GM04504 (cell line): ENCODE measurements around the gene ARHGAP10.

ENCODE experiments used
- DNase-seq: peaks from one replicate; pipeline ENCODE4 v3.0.0-alpha.2; 2012; ENCODE audit warnings: low read depth

ARHGAP10 gene

GRCh38 chr4:148092316-148093014 lies 360.6 kb downstream of the ARHGAP10 start:
- no peak for DNase-seq

- no peak for DNase-seq
Measured at GRCh38 chr4:148093065-148093464, 361.2 kb downstream of the ARHGAP10 start.

DNA sequence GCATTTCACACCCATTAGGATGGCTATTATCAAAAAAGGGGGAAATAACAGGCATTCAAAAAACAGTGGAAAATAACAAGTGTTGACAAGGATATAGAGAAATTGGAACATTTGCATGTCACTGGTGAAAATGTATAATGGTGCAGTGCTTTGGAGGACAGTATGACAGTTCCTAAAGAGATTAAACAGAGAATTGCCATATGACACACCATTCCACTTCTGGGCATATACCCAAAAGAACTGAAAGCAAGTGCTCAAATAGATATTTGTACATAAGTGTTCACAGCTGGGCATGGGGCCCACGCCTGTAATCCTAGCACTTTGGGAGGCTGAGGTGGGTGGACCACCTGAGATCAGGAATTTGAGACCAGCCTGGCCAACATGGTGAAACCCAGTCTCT lies 362.3 kb downstream of the ARHGAP10 start:
- no peak for DNase-seq

GRCh38 chr4:148095346-148095923 lies 363.5 kb downstream of the ARHGAP10 start:
- no peak for DNase-seq

DNA sequence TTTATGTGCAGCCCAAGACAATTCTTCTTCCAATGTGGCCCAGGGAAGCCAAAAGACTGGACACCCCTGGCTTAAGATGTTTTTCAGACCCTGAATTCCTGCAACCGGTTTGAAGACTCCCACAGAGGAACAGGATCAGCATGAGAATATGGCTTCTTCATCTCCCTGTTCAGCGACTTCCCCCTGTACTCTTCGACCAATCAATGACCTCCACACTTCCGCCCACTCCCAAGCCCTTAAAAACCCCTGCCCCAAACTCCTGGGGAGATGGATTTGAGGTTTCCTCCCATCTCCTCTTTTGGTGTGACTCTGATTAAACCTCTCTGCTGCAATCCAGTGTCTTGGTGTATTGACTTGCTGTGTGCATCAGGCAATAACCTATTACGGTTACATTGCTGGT lies 365.9 kb downstream of the ARHGAP10 start:
- no peak for DNase-seq

DNA sequence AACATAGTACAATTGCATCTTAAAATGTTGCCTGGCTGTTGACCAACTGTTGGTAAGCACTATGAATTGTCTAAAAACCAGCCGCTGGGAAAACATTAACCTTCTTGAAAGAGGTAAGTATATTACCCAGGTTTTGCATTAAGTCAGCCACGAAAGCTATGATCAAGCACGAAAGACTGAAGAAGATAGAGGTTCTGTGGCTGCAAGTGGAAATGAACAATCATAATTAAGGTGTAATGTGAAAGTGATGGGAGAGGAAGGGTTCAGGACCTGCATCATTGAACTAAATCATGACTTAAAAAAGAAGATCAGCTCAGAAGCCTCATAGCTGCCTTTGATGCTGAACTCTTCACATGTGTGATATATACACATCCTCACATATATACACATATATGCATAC lies 369.3 kb downstream of the ARHGAP10 start:
- no peak for DNase-seq

- no peak for DNase-seq
Measured at GRCh38 chr4:148101790-148102189, 369.9 kb downstream of the ARHGAP10 start.

DNA sequence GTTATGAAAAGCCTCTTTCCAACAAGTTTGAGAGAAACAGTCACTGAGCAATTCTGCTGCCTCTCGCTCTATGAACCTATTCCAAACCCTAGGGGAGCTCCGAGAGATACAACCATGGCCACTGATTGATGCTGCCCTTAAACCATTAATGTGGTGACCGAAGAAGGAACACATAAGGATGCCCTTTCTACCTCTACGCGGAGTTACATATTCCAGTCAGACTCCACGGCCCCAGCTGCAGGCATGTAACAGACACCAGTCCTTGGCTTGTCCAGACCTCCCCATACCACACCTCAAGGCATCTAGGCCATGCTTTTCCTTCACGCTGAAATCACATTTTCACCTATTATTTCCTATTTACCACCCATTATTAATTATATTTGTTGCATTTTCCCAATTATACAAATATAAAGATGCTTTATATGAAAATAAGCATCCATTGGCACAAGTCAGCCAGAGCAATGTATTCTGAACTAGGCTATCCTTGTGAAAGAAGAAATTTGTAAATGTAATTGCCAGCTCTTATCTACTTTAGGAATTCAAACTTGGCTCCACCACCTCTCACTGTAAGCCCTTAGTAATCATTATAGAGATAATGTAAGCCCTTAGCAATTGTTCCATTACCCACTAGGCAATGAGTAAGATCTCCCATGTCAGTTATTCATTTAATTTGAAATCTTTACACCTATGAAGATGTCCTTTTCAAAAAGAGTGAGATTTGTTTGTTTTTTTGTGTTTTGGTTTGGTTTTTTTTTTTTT lies 371.9 kb downstream of the ARHGAP10 start:
- DNase-seq: no peak

DNA sequence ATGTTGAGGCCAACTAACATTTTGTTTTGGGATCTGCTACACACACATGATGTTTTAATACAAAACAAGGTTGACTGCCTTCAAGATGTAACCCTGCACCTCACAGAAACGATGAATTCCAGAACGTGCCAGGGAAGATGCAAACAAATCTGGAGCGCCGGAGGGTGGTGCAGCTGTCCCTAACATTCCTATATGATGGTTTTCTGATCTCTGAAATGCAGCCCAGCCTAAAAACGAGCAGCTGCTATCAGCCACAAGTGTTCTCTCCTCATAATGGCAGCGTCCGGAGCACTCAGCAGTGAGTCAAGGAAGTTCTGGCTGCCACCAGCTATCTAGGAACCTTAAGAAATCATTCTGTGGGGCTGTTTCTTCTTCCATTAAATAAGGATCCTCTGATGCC lies 376.9 kb downstream of the ARHGAP10 start:
- no peak for DNase-seq

GRCh38 chr4:148109216-148109615 lies 377.3 kb downstream of the ARHGAP10 start:
- DNase-seq: no peak

DNA sequence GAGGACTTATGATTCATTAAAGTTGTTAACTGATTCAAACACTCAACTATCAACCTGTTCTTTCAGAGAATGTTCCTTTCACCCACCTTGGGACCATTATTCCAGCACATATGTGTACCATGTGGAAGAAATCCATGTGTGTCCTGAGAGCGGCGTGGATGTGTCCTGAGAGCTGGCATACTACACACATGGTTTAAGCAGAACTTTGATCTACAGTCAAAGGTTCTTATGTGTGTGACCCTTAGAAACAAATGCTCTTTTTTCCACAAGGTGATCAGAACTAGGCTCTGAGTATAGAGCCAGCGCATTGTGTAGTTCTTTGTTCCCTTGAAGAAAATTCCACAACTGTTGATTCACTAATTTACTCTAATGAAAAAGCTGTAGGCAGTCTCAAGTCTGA lies 378.3 kb downstream of the ARHGAP10 start:
- DNase-seq: no peak

GRCh38 chr4:148112231-148112982 lies 380.5 kb downstream of the ARHGAP10 start:
- DNase-seq: no peak

GRCh38 chr4:148114436-148114835 lies 382.5 kb downstream of the ARHGAP10 start:
- no peak for DNase-seq

DNA sequence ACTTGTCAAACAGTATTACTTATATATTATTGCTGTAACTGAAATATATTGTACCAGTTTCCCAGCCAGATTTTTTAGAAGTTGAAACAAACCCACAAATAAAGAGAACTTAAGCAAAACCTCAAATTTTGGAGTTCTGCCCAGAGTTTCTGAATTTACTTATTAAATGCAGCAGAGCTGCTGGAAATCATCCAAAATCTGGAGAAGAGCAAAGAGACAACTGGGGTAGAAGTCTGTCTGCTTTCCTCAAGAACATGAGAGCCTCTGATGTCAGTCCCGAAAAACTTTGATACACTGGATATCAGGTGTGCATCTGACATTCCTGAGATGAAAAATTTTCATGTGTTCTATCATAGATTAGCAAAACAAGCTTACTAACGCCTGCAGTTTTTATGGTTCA lies 384.4 kb downstream of the ARHGAP10 start:
- DNase-seq: peak; percentile 27

GRCh38 chr4:148116969-148117368 lies 385.1 kb downstream of the ARHGAP10 start:
- no peak for DNase-seq

DNA sequence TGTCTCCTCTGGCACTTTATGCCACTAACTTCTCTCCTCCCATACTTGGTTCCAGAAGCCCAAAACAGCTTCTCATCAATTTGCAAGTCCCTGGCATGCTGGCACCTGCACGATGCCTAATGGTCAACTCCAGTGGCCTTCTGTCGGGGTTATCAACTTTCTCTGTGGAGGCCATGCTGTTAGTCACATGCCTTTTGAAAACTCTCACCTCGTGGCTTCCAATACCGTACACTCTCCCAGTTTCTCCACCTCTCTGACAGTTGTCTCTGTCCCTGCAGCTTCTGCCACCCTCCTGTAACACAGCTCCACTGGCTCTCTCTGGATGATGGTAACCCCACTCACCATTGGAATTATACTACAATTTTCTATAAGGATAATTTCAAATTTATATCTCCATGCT lies 386.3 kb downstream of the ARHGAP10 start:
- DNase-seq: no peak

DNA sequence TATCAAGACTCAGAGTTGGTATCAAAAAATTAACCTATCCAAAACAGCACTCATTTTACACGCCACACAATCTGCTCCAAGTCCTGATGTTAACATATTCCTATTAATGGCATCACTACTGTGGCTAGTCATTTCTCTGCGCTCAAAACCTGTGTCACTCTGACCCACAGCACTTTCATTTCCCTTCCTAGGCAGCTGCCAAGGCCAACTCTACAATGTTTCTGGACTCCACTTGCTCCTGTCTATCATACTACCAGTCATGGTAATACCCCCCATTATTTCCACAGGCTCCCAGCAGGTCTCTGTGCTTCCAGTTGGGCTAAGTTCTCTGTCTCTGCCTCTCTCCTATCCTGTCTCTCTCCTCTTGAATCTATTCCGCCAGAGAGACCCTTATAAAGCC lies 386.7 kb downstream of the ARHGAP10 start:
- no peak for DNase-seq

GRCh38 chr4:148120216-148120615 lies 388.3 kb downstream of the ARHGAP10 start:
- DNase-seq: no peak
